Activated naive CD8-positive, alpha-beta T cell treated with anti-CD3 and anti-CD28 coated beads for 36 hours (primary cell): Measurements from ENCODE around the gene OAF. TPM values are rescaled to one million over a fixed set of nuclear protein-coding genes. Genes with fewer than 3 reads are reported as not detected.

Experiments used
- DNase-seq: peaks from one replicate; pipeline ENCODE4 v3.0.0; 2021
- H3K27ac Mint-ChIP-seq: one replicate; pipeline ENCODE4 v1.8.0; 2022; ENCODE audit warnings: mild to moderate bottlenecking, moderate library complexity, mixed read lengths
- H3K27me3 Mint-ChIP-seq: one replicate; pipeline ENCODE4 v1.8.0; 2022; ENCODE audit warnings: mild to moderate bottlenecking, mixed read lengths
- H3K36me3 Mint-ChIP-seq: one replicate; pipeline ENCODE4 v1.8.0; 2021; ENCODE audit warnings: mild to moderate bottlenecking, mixed read lengths
- H3K4me1 Mint-ChIP-seq: one replicate; pipeline ENCODE4 v1.8.0; 2021; ENCODE audit warnings: mixed read lengths
- H3K4me3 Mint-ChIP-seq: one replicate; pipeline ENCODE4 v1.8.0; 2022; ENCODE audit warnings: mild to moderate bottlenecking, moderate library complexity, mixed read lengths
- H3K9me3 Mint-ChIP-seq: one replicate; pipeline ENCODE4 v1.8.0; 2022; ENCODE audit warnings: mixed read lengths
- total RNA-seq, 2 experiments: library from RNA; stranded (reverse); gene quantifications; one replicate each; pipeline ENCODE4 v1.2.3, GENCODE V29; 2021

OAF gene
- total RNA-seq, 2 experiments from 2014 or later: 3.0 to 3.6 TPM

DNA sequence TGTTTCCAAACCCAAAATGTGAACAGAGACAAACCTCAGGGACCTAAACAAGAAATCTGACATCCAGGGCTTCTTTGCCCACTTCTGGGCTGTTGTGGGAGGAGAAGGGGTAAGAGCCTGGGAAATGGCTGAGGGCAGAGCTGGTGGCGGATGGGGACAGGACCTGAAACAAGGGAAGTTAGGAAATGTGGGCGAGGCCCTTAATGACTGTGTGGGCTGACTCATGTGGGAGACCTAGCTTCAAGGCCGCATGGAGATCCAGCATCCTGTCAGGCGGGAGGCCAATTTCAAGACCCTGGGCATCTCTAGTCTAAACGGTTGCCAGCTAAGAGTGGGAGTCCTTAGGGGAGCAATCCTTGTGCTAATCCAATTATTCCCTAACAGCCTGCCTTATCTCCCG is 2.1 kb upstream of the OAF start:
- no peak for DNase-seq
- Mint-ChIP-seq H3K27me3 (peaks cover 3% of the 10 kb centered on the region), H3K9me3 (no peaks in the 10 kb centered on the region), H3K4me3 (no peak overlapping the region), H3K4me1 (peaks cover 11% of the 10 kb centered on the region), H3K36me3 (no peaks in the 10 kb centered on the region), H3K27ac (no peak overlapping the region)

DNA sequence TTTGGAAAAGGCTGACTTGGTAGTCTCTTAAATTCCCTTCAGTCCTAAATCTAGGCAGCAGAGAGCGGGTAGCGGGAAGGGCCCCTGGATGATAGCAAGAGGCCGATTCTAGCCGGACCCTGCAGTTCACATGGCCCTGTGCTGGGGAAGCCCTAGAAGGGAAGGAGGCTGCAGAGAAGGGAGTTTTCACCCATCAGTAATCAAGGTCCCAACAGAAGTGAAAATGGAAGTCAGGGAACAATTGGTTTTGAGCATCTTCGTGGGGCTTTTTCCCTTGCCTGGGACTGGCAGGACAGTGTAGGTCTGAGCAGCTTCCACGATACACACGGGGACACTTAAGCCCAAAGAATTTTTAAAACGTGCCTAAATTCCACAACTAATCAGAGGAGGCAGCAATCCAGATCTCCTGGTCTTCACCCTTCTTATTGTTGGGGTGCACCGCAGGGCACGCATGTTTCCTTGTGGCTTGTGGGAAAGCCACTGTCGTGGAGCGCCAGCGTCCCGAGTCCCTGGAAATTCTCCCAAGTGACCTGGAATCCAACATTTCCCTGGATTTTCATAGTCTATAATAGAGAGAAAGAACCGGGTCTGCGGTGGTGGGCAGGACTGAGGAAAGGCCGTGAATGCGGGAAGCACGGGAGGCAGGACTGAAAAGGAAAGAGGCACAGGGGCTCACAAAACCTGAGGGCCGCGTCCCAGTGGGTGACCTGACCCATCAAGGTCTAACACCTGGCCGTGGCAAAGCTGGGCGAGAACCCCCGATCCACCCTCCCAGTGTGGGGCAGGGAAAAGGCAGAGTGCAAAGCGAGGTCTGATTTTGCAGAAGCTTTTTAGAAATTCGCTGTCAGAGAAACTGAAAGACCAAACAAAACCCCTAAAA is 846 bp upstream of the OAF start:
- H3K4me1 Mint-ChIP-seq: peaks cover 11% of the 10 kb centered on the region
- H3K36me3 Mint-ChIP-seq: no peaks in the 10 kb centered on the region
- H3K9me3 Mint-ChIP-seq: no peaks in the 10 kb centered on the region
- H3K27ac Mint-ChIP-seq: peak overlapping the region; percentile 61
- H3K27me3 Mint-ChIP-seq: peaks cover 3% of the 10 kb centered on the region
- peak overlapping the region; percentile 76 for H3K4me3 Mint-ChIP-seq
- DNase-seq: no peak

DNA sequence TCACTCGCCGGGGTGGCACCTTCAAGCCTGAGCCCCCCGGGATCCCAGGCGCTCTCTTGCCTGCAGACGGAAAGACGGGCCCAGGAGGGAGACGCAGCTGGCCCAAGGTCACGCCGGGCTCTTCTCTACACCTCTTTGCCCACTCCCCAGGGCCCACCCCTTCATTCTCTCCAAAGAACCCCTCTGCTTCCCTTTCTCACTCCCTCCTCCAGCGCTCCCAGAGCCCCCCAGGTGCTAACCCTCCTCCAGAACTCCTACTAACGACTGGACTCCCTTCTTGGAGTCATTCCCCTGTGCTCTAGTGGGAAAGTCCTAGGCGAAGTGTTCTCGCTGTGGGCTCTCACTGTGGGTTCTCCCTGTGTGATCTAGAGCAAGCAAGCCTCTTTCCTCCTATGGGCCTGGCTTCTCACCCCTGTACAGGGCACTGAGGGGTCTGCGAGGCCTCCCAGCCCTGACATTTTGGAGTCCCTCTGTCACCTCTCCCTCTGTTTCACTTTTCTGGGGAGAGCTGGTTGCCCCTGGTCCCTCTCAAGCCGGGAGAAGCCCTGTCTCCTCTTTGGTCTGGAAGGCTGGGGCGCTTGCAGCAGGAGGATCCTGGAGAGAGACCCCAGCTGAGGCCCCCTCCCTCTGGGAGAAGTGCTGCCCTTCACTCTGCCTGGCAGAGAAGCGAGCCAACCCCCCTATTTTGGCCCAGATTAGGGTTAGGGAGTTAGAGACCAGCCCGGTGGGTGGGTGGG is 858 bp downstream of the OAF start:
- no peaks in the 10 kb centered on the region for H3K9me3 Mint-ChIP-seq
- H3K4me1 Mint-ChIP-seq: peaks cover 11% of the 10 kb centered on the region
- no peaks in the 10 kb centered on the region for H3K27me3 Mint-ChIP-seq
- H3K27ac Mint-ChIP-seq: peak overlapping the region; percentile 75
- no peaks in the 10 kb centered on the region for H3K36me3 Mint-ChIP-seq
- H3K4me3 Mint-ChIP-seq: peak overlapping the region; percentile 90
- no peak for DNase-seq

DNA sequence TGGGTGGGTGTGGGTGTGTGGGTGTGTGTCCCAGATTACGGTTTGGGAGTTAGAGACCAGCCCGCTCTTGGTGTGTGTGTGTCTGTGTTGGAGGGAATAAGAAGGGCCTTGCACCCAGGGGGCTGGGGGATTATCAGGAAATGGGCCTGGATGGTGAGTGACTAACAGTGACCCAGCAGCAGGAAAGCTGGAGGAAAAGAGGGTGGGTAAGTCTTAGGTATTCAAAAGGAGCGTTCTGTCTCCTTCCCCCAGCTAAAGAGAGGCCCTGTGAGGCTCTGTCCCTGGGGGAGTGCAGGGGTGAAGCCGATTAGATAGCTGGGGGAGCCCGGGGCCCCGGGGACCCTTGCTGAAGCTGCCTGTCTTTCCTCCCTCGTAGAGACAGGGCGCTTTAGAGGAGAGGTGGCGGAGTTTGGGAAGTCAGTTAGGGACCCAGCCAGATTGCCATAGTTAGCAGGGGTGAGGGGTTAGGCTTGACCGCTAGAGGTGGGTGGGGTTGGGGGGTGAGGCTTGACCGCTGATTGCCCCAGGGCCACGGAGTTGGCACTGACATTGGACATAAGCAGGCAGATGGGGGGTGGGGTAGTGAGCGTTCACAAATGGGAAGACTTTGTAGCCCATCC is 1.5 kb downstream of the OAF start:
- H3K27me3 Mint-ChIP-seq: no peaks in the 10 kb centered on the region
- no peaks in the 10 kb centered on the region for H3K9me3 Mint-ChIP-seq
- peak overlapping the region; percentile 37 for H3K4me3 Mint-ChIP-seq
- DNase-seq: no peak
- peaks cover 11% of the 10 kb centered on the region for H3K4me1 Mint-ChIP-seq
- no peak overlapping the region for H3K27ac Mint-ChIP-seq
- H3K36me3 Mint-ChIP-seq: no peaks in the 10 kb centered on the region

DNA sequence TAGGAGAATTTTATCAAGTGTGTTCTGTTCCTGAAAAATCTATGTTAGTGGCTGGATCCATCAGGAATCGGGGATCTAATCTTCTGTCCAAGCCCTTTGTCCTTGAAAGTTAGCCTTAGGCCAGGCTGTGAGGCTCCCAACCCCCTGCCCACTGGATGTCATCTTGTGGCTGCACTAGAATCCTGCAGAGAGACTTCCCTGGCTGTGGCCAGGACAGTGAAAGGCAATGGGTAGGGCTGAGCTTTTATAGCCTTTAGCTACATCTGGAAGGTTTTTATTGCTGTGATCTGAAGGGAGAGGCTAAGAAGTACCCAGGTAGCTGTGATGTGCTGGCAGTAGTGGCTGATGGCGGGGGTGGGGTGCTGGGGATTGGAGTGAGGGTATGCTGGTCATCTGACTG is 2.1 kb downstream of the OAF start:
- Mint-ChIP-seq H3K36me3 (no peaks in the 10 kb centered on the region), H3K27ac (no peak overlapping the region), H3K4me3 (no peak overlapping the region), H3K27me3 (no peaks in the 10 kb centered on the region), H3K9me3 (no peaks in the 10 kb centered on the region), H3K4me1 (peaks cover 11% of the 10 kb centered on the region)
- DNase-seq: no peak

DNA sequence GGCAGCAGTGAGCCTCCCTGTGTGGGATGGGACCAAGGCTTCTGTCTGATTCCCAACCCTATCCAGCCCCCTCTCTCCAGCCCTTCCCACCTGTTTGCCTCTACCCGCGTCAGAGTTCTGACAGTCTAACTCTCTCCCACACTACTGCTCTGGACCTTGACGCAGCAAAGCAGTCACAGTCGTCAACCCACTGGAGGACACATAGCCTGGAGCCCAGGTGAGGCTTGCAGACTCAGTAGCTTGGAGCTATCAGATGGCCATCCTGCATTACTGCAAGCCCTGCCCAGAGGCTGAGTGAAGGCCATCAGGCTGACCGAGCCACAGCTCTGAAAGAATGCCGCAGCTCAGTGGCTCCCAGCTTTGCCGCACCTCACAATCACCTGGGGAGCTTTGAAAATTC is 3.7 kb downstream of the OAF start:
- Mint-ChIP-seq H3K36me3 (no peaks in the 10 kb centered on the region), H3K4me3 (no peak overlapping the region), H3K9me3 (no peaks in the 10 kb centered on the region), H3K27me3 (no peaks in the 10 kb centered on the region), H3K27ac (no peak overlapping the region), H3K4me1 (peaks cover 11% of the 10 kb centered on the region)
- DNase-seq: no peak

DNA sequence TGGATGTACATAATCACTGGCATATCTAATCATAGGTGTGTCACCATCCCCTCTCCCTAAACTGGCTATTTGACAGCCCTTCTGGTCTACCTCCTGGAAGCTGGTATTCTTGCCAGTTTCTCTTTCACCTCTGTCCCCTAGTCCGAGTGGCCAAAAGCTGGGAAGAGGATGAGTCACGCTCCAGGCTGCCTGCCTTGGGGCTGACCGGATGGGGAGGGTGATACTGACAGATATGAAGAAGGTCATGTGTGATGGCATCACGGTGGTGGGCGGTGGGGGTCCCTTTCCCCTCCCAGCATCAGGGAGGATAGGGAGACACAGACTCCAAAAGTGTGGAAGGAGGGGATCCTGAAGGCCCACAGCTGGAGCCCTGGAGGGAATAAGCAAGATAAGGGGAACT is 4.8 kb downstream of the OAF start:
- H3K27me3 Mint-ChIP-seq: no peaks in the 10 kb centered on the region
- no peak for DNase-seq
- no peaks in the 10 kb centered on the region for H3K9me3 Mint-ChIP-seq
- peaks cover 6% of the 10 kb centered on the region for H3K4me1 Mint-ChIP-seq
- H3K36me3 Mint-ChIP-seq: no peaks in the 10 kb centered on the region
- no peak overlapping the region for H3K4me3 Mint-ChIP-seq
- no peak overlapping the region for H3K27ac Mint-ChIP-seq

DNA sequence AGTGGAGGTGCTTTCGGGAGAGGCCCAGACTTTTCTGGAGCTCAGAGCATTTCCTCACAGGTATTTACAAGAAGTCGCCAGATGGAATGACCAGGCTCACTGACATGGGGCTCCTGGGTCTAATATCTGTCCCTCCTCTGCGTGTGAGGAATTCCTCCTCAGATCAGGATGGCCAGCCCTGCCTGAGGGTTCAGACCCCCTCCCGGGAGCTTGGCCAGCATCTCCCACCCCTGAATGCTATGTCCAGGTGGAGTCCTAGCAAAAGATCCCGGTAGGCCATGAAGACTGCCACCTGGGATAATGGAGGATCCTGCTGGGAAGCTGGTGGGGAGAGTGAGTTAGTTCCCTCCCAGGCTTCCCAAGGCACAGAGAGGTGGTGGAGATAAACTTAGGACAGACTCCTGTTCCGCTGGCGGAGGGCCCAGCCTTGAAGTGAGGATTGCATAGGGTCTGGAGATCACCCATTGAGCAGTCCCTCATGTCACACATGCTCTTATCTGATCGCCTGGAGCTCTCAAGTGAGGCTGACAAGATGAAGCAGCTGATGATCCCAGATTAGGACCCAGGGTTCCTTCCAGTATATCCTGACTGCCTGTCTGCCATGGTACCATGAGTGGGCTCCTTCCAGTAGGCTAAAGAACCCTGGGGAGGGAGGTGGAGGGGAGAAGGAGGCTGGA is 5.7 kb downstream of the OAF start:
- Mint-ChIP-seq H3K36me3 (no peaks in the 10 kb centered on the region), H3K27me3 (no peaks in the 10 kb centered on the region), H3K27ac (no peak overlapping the region), H3K4me3 (no peak overlapping the region), H3K4me1 (peaks cover 11% of the 10 kb centered on the region), H3K9me3 (no peaks in the 10 kb centered on the region)
- DNase-seq: no peak

DNA sequence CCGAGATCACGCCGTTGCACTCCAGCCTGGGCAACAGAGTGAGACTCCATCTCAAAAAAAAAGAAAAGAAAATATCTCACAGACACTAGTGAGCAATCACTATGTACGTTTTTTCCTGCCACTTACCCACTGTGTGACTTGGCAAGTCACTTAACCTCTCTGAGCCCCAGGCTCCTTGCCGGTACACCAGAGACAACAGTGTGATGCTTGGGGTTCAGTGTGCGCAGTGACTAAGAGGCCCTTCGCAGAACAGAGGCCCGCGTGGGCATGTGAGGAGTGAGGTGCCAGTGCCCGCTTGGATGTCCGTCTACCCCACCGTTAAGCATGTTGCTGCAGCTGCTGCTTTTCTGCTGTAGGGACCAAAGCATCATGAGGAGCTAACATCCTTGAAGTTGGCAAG is 6.7 kb downstream of the OAF start:
- H3K9me3 Mint-ChIP-seq: no peaks in the 10 kb centered on the region
- H3K27me3 Mint-ChIP-seq: no peaks in the 10 kb centered on the region
- no peak for DNase-seq
- H3K27ac Mint-ChIP-seq: peak overlapping the region; percentile 23
- no peak overlapping the region for H3K4me3 Mint-ChIP-seq
- peaks cover 6% of the 10 kb centered on the region for H3K4me1 Mint-ChIP-seq
- no peaks in the 10 kb centered on the region for H3K36me3 Mint-ChIP-seq

DNA sequence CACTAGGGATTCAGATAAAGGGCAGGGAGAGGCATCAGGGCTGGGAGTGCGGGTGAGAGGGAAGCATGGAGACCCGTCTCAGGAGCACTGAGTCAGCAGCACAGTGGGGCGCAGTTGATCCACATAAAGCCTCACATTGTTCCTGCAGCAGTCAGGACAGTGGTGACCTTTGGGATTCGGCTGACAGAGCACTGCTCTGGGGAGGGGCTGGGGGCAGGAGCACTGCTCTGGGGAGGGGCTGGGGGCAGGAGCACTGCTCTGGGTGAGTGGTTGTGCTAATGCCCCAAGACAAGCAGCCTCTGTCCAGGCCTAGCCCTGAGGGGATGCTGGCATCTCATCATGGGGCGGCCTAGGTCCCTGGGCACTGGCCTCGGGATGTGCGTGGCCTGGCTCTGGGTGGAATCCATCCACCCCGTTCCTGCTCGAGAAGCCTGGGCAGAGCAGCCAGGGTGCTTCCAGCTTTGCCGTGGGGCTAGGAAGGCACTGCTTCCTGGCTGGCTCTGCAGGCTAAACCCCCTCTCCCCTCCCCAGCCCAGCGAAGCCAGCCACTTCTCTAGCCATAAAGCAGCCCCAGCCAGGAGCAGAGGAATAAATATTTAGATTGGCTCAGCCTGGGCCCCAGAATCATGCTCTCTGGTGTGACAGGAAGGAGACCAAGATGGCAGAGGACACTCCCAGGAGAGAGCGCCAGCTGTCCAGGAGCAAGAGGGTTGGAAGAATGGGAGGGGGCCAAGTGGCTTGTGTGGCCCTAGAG is 7.3 kb downstream of the OAF start:
- H3K36me3 Mint-ChIP-seq: no peaks in the 10 kb centered on the region
- no peaks in the 10 kb centered on the region for H3K27me3 Mint-ChIP-seq
- H3K27ac Mint-ChIP-seq: no peak overlapping the region
- no peak overlapping the region for H3K4me3 Mint-ChIP-seq
- H3K9me3 Mint-ChIP-seq: no peaks in the 10 kb centered on the region
- H3K4me1 Mint-ChIP-seq: peaks cover 6% of the 10 kb centered on the region
- no peak for DNase-seq

DNA sequence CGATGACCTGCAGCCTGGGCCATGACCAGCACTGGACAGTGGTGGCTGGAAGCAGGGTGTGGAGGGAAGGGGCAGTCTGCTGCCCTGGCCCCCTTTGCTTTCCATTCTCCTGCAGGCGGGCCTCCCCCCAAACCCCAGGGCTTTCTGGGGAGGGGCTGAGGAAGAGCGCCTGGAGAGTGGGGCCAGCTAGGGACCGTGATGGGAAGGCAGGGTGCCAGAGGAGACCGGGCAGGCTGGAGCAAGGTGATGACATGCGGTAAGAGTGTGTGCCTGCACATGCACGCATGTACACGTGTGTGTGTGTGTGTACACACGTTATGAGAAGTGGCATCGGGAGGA is 7.8 kb downstream of the OAF start:
- Mint-ChIP-seq H3K27ac (no peak overlapping the region), H3K4me1 (peaks cover 6% of the 10 kb centered on the region), H3K27me3 (no peaks in the 10 kb centered on the region), H3K9me3 (no peaks in the 10 kb centered on the region), H3K36me3 (no peaks in the 10 kb centered on the region), H3K4me3 (no peak overlapping the region)
- DNase-seq: no peak

DNA sequence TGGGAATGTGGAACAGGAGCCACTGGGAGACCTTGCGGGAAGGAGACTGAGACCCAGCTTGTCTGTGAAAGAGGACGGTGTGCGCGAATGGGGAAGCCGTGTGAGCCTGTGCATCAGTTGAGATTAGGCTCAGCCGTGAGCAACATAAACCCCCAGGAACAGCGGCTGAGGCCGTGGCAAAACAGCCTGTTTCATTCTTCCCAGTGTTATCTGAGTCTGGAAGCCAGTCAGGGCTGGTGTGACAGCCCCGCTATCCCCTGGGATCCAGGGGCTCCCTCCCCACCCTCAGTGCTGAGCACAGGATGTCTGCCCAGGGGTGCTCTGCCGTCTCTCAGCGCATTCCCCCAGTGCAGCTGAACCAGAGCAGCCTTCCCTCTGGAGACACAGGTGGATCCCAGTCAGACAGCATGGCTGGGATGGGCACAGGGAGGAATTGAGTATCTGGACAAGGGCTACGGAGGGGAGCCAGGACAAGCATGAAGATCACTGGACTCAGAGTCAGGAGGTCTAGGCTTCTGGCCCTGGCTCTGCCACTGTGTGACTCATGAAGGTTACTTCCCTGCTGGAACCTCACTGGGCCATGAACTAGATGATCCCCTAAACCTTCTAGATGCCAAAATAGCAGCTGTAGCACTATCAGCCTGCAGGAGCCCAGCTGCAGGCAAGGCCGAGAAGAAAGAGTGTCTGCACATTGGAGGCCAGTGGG is 8.6 kb downstream of the OAF start:
- Mint-ChIP-seq H3K9me3 (no peaks in the 10 kb centered on the region), H3K27me3 (no peaks in the 10 kb centered on the region), H3K27ac (no peak overlapping the region), H3K36me3 (no peaks in the 10 kb centered on the region), H3K4me3 (no peak overlapping the region), H3K4me1 (peaks cover 6% of the 10 kb centered on the region)
- no peak for DNase-seq

DNA sequence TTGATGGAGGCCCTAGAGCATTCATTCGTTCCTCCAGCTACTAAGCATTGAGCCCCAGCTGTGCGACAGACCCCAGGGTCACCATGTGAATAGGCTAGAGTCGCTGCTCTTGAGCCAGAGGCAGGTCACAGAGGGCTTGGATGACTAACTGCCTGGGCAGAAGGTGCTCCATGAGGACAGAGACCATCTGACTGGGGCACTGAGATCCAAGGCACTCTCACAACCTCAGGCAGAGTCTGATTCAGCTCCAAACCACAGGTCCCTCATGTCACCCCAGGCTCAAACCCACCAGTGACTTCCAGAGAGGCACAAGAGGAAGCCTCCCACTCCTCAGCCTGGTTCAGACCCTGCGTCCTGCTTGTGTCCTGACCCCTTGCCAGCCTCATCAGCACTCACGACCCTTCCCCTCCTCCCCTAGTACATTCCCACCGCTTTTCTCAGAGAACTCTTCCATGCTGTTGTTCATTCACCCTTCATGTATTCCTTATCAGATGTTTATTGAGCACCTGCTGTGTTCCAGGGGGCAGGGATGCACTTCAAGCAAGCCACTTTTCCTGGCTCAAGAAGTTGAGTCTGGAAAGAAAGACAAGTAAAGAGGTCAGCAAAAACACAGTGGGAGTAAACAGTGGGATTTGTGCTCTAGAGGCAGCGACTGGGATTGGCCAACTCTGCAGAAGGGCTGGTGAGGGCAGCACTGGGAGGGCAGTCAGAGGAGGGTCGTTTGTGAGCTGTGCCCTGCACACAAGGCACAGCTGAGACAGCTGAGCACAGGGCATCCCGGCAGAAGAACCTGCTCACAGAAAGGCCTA is 9.3 kb downstream of the OAF start:
- no peaks in the 10 kb centered on the region for H3K36me3 Mint-ChIP-seq
- DNase-seq: no peak
- H3K4me1 Mint-ChIP-seq: peaks cover 8% of the 10 kb centered on the region
- H3K27me3 Mint-ChIP-seq: no peaks in the 10 kb centered on the region
- H3K4me3 Mint-ChIP-seq: no peak overlapping the region
- no peaks in the 10 kb centered on the region for H3K9me3 Mint-ChIP-seq
- no peak overlapping the region for H3K27ac Mint-ChIP-seq

DNA sequence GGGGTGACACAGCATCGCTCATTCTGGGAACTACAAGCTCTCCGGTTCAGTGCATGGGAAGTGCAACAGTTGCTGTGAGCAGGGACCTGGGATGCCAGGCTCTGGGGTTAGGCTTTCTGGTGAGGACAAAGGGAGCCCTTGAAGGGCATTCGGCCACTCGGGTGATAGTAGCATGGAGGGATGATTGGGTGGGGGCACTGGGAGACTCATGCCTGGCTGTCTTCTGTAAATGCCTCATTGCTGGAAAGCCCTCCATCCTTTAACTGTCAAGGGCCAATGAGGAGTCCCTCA is 9.9 kb downstream of the OAF start:
- Mint-ChIP-seq H3K4me3 (no peak overlapping the region), H3K27me3 (no peaks in the 10 kb centered on the region), H3K27ac (no peak overlapping the region), H3K36me3 (no peaks in the 10 kb centered on the region), H3K9me3 (no peaks in the 10 kb centered on the region), H3K4me1 (peaks cover 10% of the 10 kb centered on the region)
- DNase-seq: no peak
